B cell (primary cell): ENCODE results near the gene ZNF423. TPM values are rescaled to one million over a fixed set of nuclear protein-coding genes. Genes with fewer than 3 reads are reported as not detected.

Experiments
- ATAC-seq: fragments of 200-7000 bp; cut with Tn5 transposase; one replicate; pipeline ENCODE4 v1.10.0; 2021; ENCODE audit warnings: low read depth, mild to moderate bottlenecking, moderate number of reproducible peaks, moderate library complexity
- CTCF ChIA-PET: fragments of 350-600 bp; sonication (Branson Sonifier 250); formaldehyde crosslinking; loops from one replicate; lab custom pipeline; 2021; ENCODE audit warnings: antibody characterized with exemption, inconsistent platforms; lab: Charles Lee
- POLR2A ChIA-PET: fragments of 350-600 bp; sonication (Branson Sonifier 250); formaldehyde crosslinking; loops from one replicate; lab custom pipeline; 2021; ENCODE audit warnings: antibody characterized with exemption; lab: Charles Lee
- DNase-seq: peaks from one replicate; pipeline ENCODE4 v3.0.0; 2013
- H2AFZ ChIP-seq: 2 replicates; pipeline ENCODE4 v1.6.1; 2012; ENCODE audit warnings: mild to moderate bottlenecking, low read depth, low read length; ENCODE audit not compliant: insufficient read depth, poor library complexity, severe bottlenecking
- H3K27ac ChIP-seq, 2 donors: 1 replicate in 1 of 2; 2 replicates in 1 of 2; pipeline ENCODE4 v1.5.1; 2012 to 2013; ENCODE audit warnings: low read length in 2 of 2, mild to moderate bottlenecking in 2 of 2, moderate library complexity in 1 of 2
- H3K27me3 ChIP-seq, 4 experiments: fragments of 200-600 bp in 1 of 4; sonication (generic) in 1 of 4; replicated peaks in 1 of 4; 1 replicate in 2 of 4; 2 replicates in 2 of 4; pipeline versions ENCODE4 v1.6.1 to v1.7.0; 2013 to 2016; ENCODE audit warnings: low read length in 3 of 4, mild to moderate bottlenecking in 2 of 4, mixed read lengths in 1 of 4, moderate library complexity in 1 of 4; ENCODE audit not compliant: insufficient read depth in 4 of 4, control insufficient read depth in 3 of 4; ENCODE audit errors: control extremely low read depth in 1 of 4
- H3K36me3 ChIP-seq, 2 experiments: replicated peaks in 1 of 2; 1 replicate in 1 of 2; 2 replicates in 1 of 2; pipeline versions ENCODE4 v1.6.1 to v1.7.1; 2013; ENCODE audit warnings: low read length in 1 of 2; ENCODE audit not compliant: insufficient read depth in 2 of 2, control insufficient read depth in 1 of 2; ENCODE audit errors: control extremely low read depth in 1 of 2, extremely low read depth in 1 of 2
- H3K4me1 ChIP-seq, 2 donors: fragments of 200-600 bp in 1 of 2; sonication (generic) in 1 of 2; 1 replicate in 1 of 2; 2 replicates in 1 of 2; pipeline versions ENCODE4 v1.5.1 to v1.6.1; 2013 to 2017; ENCODE audit warnings: low read length in 2 of 2; ENCODE audit not compliant: control insufficient read depth in 2 of 2, insufficient read depth in 2 of 2
- H3K4me2 ChIP-seq: replicated peaks from 2 replicates; pipeline ENCODE3; 2012; ENCODE audit warnings: mild to moderate bottlenecking, low read depth, low read length; ENCODE audit not compliant: poor library complexity, severe bottlenecking
- H3K4me3 ChIP-seq, 5 experiments: fragments of 200-600 bp in 1 of 5; sonication (generic) in 1 of 5; 1 replicate in 3 of 5; 2 replicates in 2 of 5; pipeline versions ENCODE4 v1.5.1 to v1.7.0; 2011 to 2016; ENCODE audit warnings: low read length in 4 of 5, mild to moderate bottlenecking in 4 of 5, low read depth in 2 of 5, control low read depth in 1 of 5, moderate library complexity in 1 of 5; ENCODE audit not compliant: insufficient read depth in 1 of 5; ENCODE audit errors: control extremely low read depth in 1 of 5, extremely low read depth in 1 of 5
- H3K79me2 ChIP-seq: fragments of 200-600 bp; sonication (generic); one replicate; pipeline ENCODE4 v1.6.0; 2016; ENCODE audit warnings: low read length; ENCODE audit not compliant: control insufficient read depth, insufficient read depth
- H3K9ac ChIP-seq: fragments of 200-600 bp; sonication (generic); 2 replicates; pipeline ENCODE4 v1.6.1; 2017; ENCODE audit warnings: mild to moderate bottlenecking, low read length, moderate library complexity
- H3K9me3 ChIP-seq, 3 donors: one replicate each; pipeline versions ENCODE4 v1.6.1 to v1.7.1; 2013; ENCODE audit warnings: low read length in 2 of 3; ENCODE audit not compliant: control insufficient read depth in 2 of 3, insufficient read depth in 1 of 3; ENCODE audit errors: control extremely low read depth in 1 of 3
- H4K20me1 ChIP-seq: 2 replicates; pipeline ENCODE4 v1.6.0; 2012; ENCODE audit warnings: mild to moderate bottlenecking, low read length; ENCODE audit not compliant: insufficient read depth, control insufficient read depth, poor library complexity, severe bottlenecking
- H3K27ac Mint-ChIP-seq: one replicate; pipeline ENCODE4 v1.8.0; 2021; ENCODE audit warnings: mixed read lengths
- H3K27me3 Mint-ChIP-seq: one replicate; pipeline ENCODE4 v1.8.0; 2021; ENCODE audit warnings: mixed read lengths
- H3K4me1 Mint-ChIP-seq: one replicate; pipeline ENCODE4 v1.8.0; 2021; ENCODE audit warnings: mixed read lengths
- H3K4me3 Mint-ChIP-seq: one replicate; pipeline ENCODE4 v1.8.0; 2021; ENCODE audit warnings: mixed read lengths
- H3K9me3 Mint-ChIP-seq: one replicate; pipeline ENCODE4 v1.8.0; 2022; ENCODE audit warnings: mixed read lengths; ENCODE audit not compliant: insufficient read depth
- CTCF ChIP-seq: fragments of 200-600 bp; IDR thresholded peaks from one replicate; pipeline ENCODE4 v1.8.0; 2022; ENCODE audit warnings: antibody characterized with exemption, mild to moderate bottlenecking
- EZH2 ChIP-seq: IDR thresholded peaks from 2 replicates; pipeline ENCODE4 v1.6.1; 2012; ENCODE audit warnings: borderline replicate concordance, low read depth, mild to moderate bottlenecking, moderate library complexity, low read length; ENCODE audit not compliant: insufficient read depth, poor library complexity, severe bottlenecking
- WGBS: methylation state at CpG from one replicate; pipeline ENCODE4 v1.1.5; 2013; ENCODE audit warnings: missing lambda C conversion rate; ENCODE audit not compliant: insufficient coverage; 5-methylcytosine and 5-hydroxymethylcytosine counted together
- intact Hi-C: fragments of 100-400 bp; cut with micrococcal nuclease; formaldehyde crosslinking; loops from one replicate; pipeline ENCODE4 v1.10.0; 2022
- polyA plus RNA-seq: library from polyadenylated mRNA; depleted of rRNA; stranded (reverse); fragments of >200 nt; gene quantifications from 2 replicates; pipeline ENCODE4 v1.2.3, GENCODE V29; 2012
- total RNA-seq, 2 donors: library from RNA; stranded (reverse); fragments of 120-200 nt in 1 of 2; gene quantifications; 1 replicate in 1 of 2; 2 replicates in 1 of 2; pipeline versions ENCODE4 v1.2.3 to v1.2.4, GENCODE V29; 2013 to 2022

ZNF423 gene
- total and polyA plus RNA-seq, 2 donors (not counting 1 experiment from before 2014, with no cell fraction given), result not detected

- H3K79me2 ChIP-seq, result no peaks in the 10 kb centered on the region
- Mint-ChIP-seq H3K9me3 (peaks cover 4% of the 10 kb centered on the region), H3K27me3 (no peaks in the 10 kb centered on the region), H3K27ac (no peak overlapping the region), H3K4me1 (peaks cover 2% of the 10 kb centered on the region), H3K4me3 (no peak overlapping the region)
- H3K4me3 ChIP-seq, result no peak overlapping the region
- TF ChIP-seq EZH2 (no peak), CTCF (no peak)
- no peak overlapping the region for H3K9ac ChIP-seq
- H3K36me3 ChIP-seq, result no peaks in the 10 kb centered on the region
- DNase-seq (no peak), ATAC-seq (no peak)
- H3K4me2 ChIP-seq, result no peak overlapping the region
- H3K4me1 ChIP-seq, result no peaks in the 10 kb centered on the region
- intact Hi-C loops, result no loop called here
- no peaks in the 10 kb centered on the region for H3K27me3 ChIP-seq
- H2AFZ ChIP-seq, result no peak overlapping the region
- WGBS, result 100% methylated on average over 1 of the region's 1 CpG
- H3K9me3 ChIP-seq, result no peaks in the 10 kb centered on the region
- CTCF ChIA-PET, result no interaction called here
- no peaks in the 10 kb centered on the region for H4K20me1 ChIP-seq
- POLR2A ChIA-PET, result no interaction called here
- H3K27ac ChIP-seq, result no peak overlapping the region
These were observed 288.0 kb downstream of the ZNF423 start for GRCh38 chr16:49567950-49568349.

DNA sequence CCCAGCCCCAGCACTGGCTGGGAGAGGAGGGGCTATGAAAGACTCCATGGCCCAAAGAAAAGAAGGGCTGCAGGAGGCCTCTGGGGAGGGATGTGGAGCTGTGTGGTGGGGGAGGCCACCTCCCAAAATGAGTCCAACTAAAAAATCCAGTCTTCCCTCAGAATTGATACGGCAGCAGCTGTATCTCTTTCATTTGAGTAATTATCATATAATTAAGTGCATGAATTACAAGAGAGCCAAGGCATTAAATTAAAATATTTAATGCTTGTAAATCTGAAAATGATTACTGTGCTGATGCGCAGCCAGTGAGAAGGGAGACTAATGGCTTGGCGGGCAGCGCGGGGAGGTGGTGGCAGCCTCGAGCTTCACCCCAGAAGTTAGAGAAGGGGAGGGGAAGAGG is 289.5 kb downstream of the ZNF423 start:
- TF ChIP-seq CTCF, result no peak
- TF ChIP-seq EZH2, result no peak
- H3K9ac ChIP-seq, result no peak overlapping the region
- H3K4me1 Mint-ChIP-seq, result no peaks in the 10 kb centered on the region
- H3K27ac ChIP-seq, result no peak overlapping the region
- no peaks in the 10 kb centered on the region for H4K20me1 ChIP-seq
- H3K4me1 ChIP-seq, result no peaks in the 10 kb centered on the region
- no peak overlapping the region for H3K4me3 Mint-ChIP-seq
- H3K9me3 ChIP-seq, result no peaks in the 10 kb centered on the region
- H3K27ac Mint-ChIP-seq, result no peak overlapping the region
- H3K9me3 Mint-ChIP-seq, result no peaks in the 10 kb centered on the region
- CTCF ChIA-PET, result interaction anchor here (0.6 to 0.7 kb wide), 2 partner anchors 26 to 1508 kb away, joined by 3 to 4 read pairs; no protein-coding TSS in a partner anchor
- no peak for ATAC-seq
- POLR2A ChIA-PET, result no interaction called here
- no peak overlapping the region for H3K4me3 ChIP-seq
- no peak for DNase-seq
- H3K27me3 Mint-ChIP-seq, result no peaks in the 10 kb centered on the region
- H3K79me2 ChIP-seq, result no peaks in the 10 kb centered on the region
- no peaks in the 10 kb centered on the region for H3K27me3 ChIP-seq
- WGBS, result 81% methylated on average over 5 of the region's 6 CpGs
- no peak overlapping the region for H3K4me2 ChIP-seq
- no peaks in the 10 kb centered on the region for H3K36me3 ChIP-seq
- no peak overlapping the region for H2AFZ ChIP-seq
- intact Hi-C loops, result no loop called here
